H1 (cell line): Measurements from ENCODE around the gene RGS17. TPM values are rescaled to one million over a fixed set of nuclear protein-coding genes. Genes with fewer than 3 reads are reported as not detected.

Source experiments
- CBX5 ChIP-seq: fragments of 300-800, 300-1000 bp; sonication (generic); IDR thresholded peaks from 2 replicates; pipeline ENCODE4 v1.7.1; 2016; ENCODE audit warnings: antibody characterized with exemption, low read length, low read depth
- CREB1 ChIP-seq: IDR thresholded peaks from 2 replicates; pipeline ENCODE4 v1.6.1; 2012; ENCODE audit warnings: inconsistent platforms
- SUZ12 ChIP-seq: fragments of 200-600 bp; sonication (generic); IDR thresholded peaks from 2 replicates; pipeline ENCODE4 v1.6.1; 2012; ENCODE audit warnings: mild to moderate bottlenecking, inconsistent platforms, low read length, moderate library complexity, mixed read lengths
- polyA plus RNA-seq, 7 experiments: library from polyadenylated mRNA; depleted of rRNA in 3 of 7; stranded (reverse) in 5 of 7; unstranded in 2 of 7; fragments of >200 nt in 5 of 7; fragments of 200-250 nt in 2 of 7; gene quantifications; 1 replicate in 5 of 7; 2 replicates in 1 of 7; 4 replicates in 1 of 7; pipeline versions ENCODE4 v1.2.1 to v1.2.3, GENCODE V29; 2011 to 2013; ENCODE audit warnings: missing spikeins in 2 of 7, mixed read lengths in 2 of 7
- total RNA-seq: library from RNA; stranded (reverse); fragmentation: NEBNext Ultra II Directional; extraction: Animal tissue kit (Norgen Biotek cat#: 25700); gene quantifications from 2 replicates; pipeline ENCODE4 v1.2.1, GENCODE V29; 2021

RGS17 gene
- total and polyA plus RNA-seq, 2 of the 8 experiments (the other 6 are each of a cell fraction or from before 2014, with no cell fraction given) = 2.0 to 12.2 TPM

DNA sequence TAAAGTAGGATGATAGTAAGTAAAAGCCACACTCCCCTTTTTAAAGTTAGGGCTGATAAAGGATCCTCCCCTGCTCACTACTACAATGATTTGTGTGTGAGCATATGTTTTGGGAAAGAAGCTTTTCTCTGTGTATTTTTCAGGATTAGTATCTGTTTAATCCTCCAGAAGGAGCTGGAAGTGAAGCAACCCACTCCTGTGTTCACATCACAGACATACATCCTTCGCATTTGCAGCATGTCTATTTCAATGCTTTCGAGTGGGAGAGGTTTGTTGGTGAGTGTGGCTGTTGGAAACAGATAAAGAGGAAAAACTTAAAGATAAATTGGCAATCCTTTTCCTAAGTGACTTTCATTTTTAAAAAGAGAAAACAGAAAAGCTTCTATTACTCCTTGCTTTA is 31.6 kb upstream of the RGS17 start (continued):
- TF ChIP-seq CBX5 (no peak), SUZ12 (no peak), CREB1 (no peak)
